OCI-LY3 (cell line): Measurements from ENCODE around the gene NDUFA12.
"Not testable (repeated sequence)": the region's sequence is repeated elsewhere in the genome, so short reads cannot be mapped to it uniquely, and the experiment has no call there.

Experiments used
- H2AFZ ChIP-seq: fragments of 200-600, 300-600 bp; shearing (Covaris generic); 2 replicates; pipeline ENCODE4 v1.6.0; 2014; ENCODE audit warnings: antibody characterized with exemption, low read depth, low read length
- H3K27ac ChIP-seq: fragments of 200-600, 300-600 bp; sonication (generic); 2 replicates; pipeline ENCODE4 v1.5.1; 2014; ENCODE audit warnings: mild to moderate bottlenecking, low read length, moderate library complexity, mixed read lengths
- H3K27me3 ChIP-seq: fragments of 200-600, 300-600 bp; sonication (generic); 2 replicates; pipeline ENCODE4 v1.6.1; 2014; ENCODE audit warnings: low read depth, low read length, mixed read lengths
- H3K36me3 ChIP-seq: fragments of 200-600, 300-600 bp; sonication (generic); replicated peaks from 2 replicates; pipeline ENCODE3; 2014; ENCODE audit warnings: low read depth, low read length, mixed read lengths
- H3K4me1 ChIP-seq: fragments of 300-600, 200-600 bp; sonication (generic); 2 replicates; pipeline ENCODE4 v1.6.1; 2014; ENCODE audit warnings: low read length, mixed read lengths
- H3K4me2 ChIP-seq: fragments of 200-600, 300-600 bp; sonication (generic); 2 replicates; pipeline ENCODE4 v1.6.1; 2014; ENCODE audit warnings: low read length, mixed read lengths
- H3K4me3 ChIP-seq: fragments of 300-600, 200-600 bp; sonication (generic); 2 replicates; pipeline ENCODE4 v1.5.1; 2014; ENCODE audit warnings: antibody characterized with exemption, mild to moderate bottlenecking, low read length, moderate library complexity
- H3K79me2 ChIP-seq: fragments of 300-600, 200-600 bp; shearing (Covaris generic); 2 replicates; pipeline ENCODE4 v1.6.1; 2014; ENCODE audit warnings: mild to moderate bottlenecking, low read length, mixed read lengths
- H3K9ac ChIP-seq: fragments of 300-600, 200-600 bp; shearing (Covaris generic); 2 replicates; pipeline ENCODE4 v1.6.0; 2014; ENCODE audit warnings: mild to moderate bottlenecking, low read length, moderate library complexity
- H3K9me3 ChIP-seq: fragments of 200-600, 300-600 bp; shearing (Covaris generic); 2 replicates; pipeline ENCODE4 v1.6.1; 2014; ENCODE audit warnings: low read length, mixed read lengths; ENCODE audit not compliant: insufficient read depth
- H4K20me1 ChIP-seq: fragments of 200-600, 300-600 bp; sonication (generic); 2 replicates; pipeline ENCODE4 v1.6.1; 2016; ENCODE audit warnings: low read length, mixed read lengths; ENCODE audit not compliant: insufficient read depth
- CTCF ChIP-seq: fragments of 200-600, 300-600 bp; sonication (generic); IDR thresholded peaks from 2 replicates; pipeline ENCODE4 v1.5.1; 2014; ENCODE audit warnings: antibody characterized with exemption, low read length, low read depth
- EZH2phosphoT487 ChIP-seq: fragments of 200-600 bp; shearing (Covaris generic); IDR thresholded peaks from 2 replicates; pipeline ENCODE4 v1.6.1; 2018; ENCODE audit warnings: antibody characterized with exemption, mixed run types, low read depth

NDUFA12 gene

DNA sequence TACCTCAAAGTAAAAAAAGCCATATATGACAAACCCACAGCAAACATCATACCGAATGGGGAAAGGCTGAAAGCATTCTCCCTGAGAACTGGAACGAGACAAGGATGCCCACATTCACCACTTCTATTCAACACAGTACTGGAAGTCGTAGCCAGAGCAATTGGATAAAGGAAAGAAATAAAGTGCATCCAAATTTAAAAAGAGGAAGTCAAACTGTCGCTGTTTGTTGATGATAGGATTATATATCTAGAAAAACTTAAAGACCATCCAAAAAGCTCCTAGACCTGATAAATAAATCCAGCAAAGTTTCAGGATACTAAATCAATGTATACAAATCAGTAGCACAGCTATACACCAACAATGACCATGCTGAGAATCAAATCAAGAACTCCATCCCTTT lies 5.2 kb downstream of the NDUFA12 start:
- H4K20me1 ChIP-seq: no peaks in the 10 kb centered on the region
- H3K4me1 ChIP-seq: peaks cover 5% of the 10 kb centered on the region
- no peak overlapping the region for H3K9ac ChIP-seq
- H3K4me2 ChIP-seq: no peak overlapping the region
- H3K4me3 ChIP-seq: no peak overlapping the region
- TF ChIP-seq CTCF (no peak), EZH2phosphoT487 (no peak)
- H3K27me3 ChIP-seq: no peaks in the 10 kb centered on the region
- peaks cover 35% of the 10 kb centered on the region for H3K79me2 ChIP-seq
- H2AFZ ChIP-seq: no peak overlapping the region
- H3K36me3 ChIP-seq: peaks cover 11% of the 10 kb centered on the region
- H3K9me3 ChIP-seq: no peaks in the 10 kb centered on the region
- H3K27ac ChIP-seq: no peak overlapping the region

- H3K9me3 ChIP-seq: no peaks in the 10 kb centered on the region
- peaks cover 29% of the 10 kb centered on the region for H3K79me2 ChIP-seq
- H3K27me3 ChIP-seq: no peaks in the 10 kb centered on the region
- H3K9ac ChIP-seq: no peak overlapping the region
- H3K36me3 ChIP-seq: peaks cover 11% of the 10 kb centered on the region
- no peak overlapping the region for H3K4me3 ChIP-seq
- no peak overlapping the region for H3K27ac ChIP-seq
- H4K20me1 ChIP-seq: no peaks in the 10 kb centered on the region
- peaks cover 4% of the 10 kb centered on the region for H3K4me1 ChIP-seq
- TF ChIP-seq EZH2phosphoT487 (no peak), CTCF (no peak)
- H3K4me2 ChIP-seq: no peak overlapping the region
- no peak overlapping the region for H2AFZ ChIP-seq
These were observed 5.8 kb downstream of the NDUFA12 start for GRCh38 chr12:94997726-94998125.

DNA sequence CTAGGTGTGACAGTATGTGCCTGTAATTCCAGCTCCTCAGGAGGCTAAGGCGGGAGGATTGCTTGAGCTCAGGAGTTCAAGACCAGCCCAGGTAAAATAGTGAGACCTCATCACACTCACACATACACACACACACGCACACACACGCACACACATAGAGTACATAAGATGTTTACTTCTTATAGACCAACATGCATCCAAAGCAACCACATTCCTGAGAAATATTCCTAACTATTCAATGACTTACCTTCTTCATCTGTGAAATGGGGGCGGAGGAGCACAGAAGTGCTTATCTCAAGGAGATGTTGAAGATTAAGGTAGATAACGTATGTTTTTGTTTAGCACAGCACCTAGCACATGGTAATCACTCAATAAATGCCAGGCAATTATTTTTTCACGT lies 6.4 kb downstream of the NDUFA12 start:
- Histone ChIP-seq H3K4me1 (no peaks in the 10 kb centered on the region), H3K9me3 (no peaks in the 10 kb centered on the region), H3K27me3 (no peaks in the 10 kb centered on the region), H3K9ac (no peak overlapping the region), H3K27ac (no peak overlapping the region), H3K79me2 (peaks cover 26% of the 10 kb centered on the region), H4K20me1 (no peaks in the 10 kb centered on the region), H3K4me3 (no peak overlapping the region), H3K4me2 (no peak overlapping the region), H3K36me3 (peaks cover 16% of the 10 kb centered on the region), H2AFZ (no peak overlapping the region)
- no peak for TF ChIP-seq EZH2phosphoT487
- TF ChIP-seq CTCF: no peak

DNA sequence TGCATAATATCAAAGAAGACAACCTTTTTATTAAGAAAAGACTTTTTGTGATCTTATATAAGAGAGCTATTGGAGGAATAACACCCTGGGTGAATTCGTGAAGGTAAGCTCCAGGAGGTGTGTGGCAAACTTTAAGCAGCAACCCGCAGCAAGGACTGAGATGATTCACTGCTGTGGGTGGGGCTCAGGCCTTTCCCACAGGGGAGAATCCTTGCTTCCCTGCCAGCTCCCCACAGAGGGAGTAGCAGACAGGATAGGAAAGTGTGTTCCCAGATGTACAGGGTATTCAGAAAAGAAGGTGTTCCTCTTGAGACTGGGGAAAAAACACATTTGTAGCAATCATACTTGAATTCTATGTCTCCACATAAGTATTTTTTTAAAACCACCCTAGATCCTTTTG lies 9.2 kb downstream of the NDUFA12 start:
- Histone ChIP-seq H3K9me3 (no peaks in the 10 kb centered on the region), H3K4me1 (no peaks in the 10 kb centered on the region), H4K20me1 (no peaks in the 10 kb centered on the region), H3K79me2 (peaks cover 21% of the 10 kb centered on the region), H3K4me3 (no peak overlapping the region), H3K9ac (no peak overlapping the region), H3K36me3 (peaks cover 9% of the 10 kb centered on the region), H3K27ac (no peak overlapping the region), H3K27me3 (no peaks in the 10 kb centered on the region), H3K4me2 (no peak overlapping the region), H2AFZ (no peak overlapping the region)
- TF ChIP-seq CTCF (no peak), EZH2phosphoT487 (no peak)

- not testable (repeated sequence) for H3K27me3 ChIP-seq, H3K9me3 ChIP-seq, H3K9ac ChIP-seq, H3K27ac ChIP-seq, H4K20me1 ChIP-seq, H3K4me1 ChIP-seq, H3K4me2 ChIP-seq, H2AFZ ChIP-seq, H3K4me3 ChIP-seq, H3K36me3 ChIP-seq
- H3K79me2 ChIP-seq: peaks cover 19% of the 10 kb centered on the region
These were observed 9.6 kb downstream of the NDUFA12 start for GRCh38 chr12:94993855-94994254.
